Measurements from ENCODE around the gene OR8A1. TPM values are rescaled to one million over a fixed set of nuclear protein-coding genes. Genes with fewer than 3 reads are reported as not detected.
"Not testable (repeated sequence)": the region's sequence is repeated elsewhere in the genome, so short reads cannot be mapped to it uniquely, and the experiment has no call there.

The OR8A1 gene
- total RNA-seq, 6 experiments from 2014 or later: not detected

- H3K9me3 ChIP-seq: no peaks in the 10 kb centered on the region
- intact Hi-C loops (cut with DNase I): no loop called here
- no peak overlapping the region for H3K27ac ChIP-seq
- ATAC-seq (no peak), DNase-seq (no peak)
- 56% methylated on average over 5 of the region's 5 CpGs for WGBS (ENCODE audit: insufficient coverage, low coverage, low lambda C conversion rate, missing lambda C conversion rate)
- TF ChIP-seq POLR2A (IDR thresholded peaks at IDR 0.05) (no peak), CTCF (IDR thresholded peaks at IDR 0.05) (no peak)
- H3K4me1 ChIP-seq: no peaks in the 10 kb centered on the region
- H3K36me3 ChIP-seq: no peaks in the 10 kb centered on the region
- H3K27me3 ChIP-seq: no peaks in the 10 kb centered on the region
- H3K4me3 ChIP-seq: no peak overlapping the region
Measured at GRCh38 chr11:124600621-124601320, 31.0 kb downstream of the OR8A1 start.

GRCh38 chr11:124602193-124602592, 32.4 kb downstream of the OR8A1 start:
- H3K36me3 ChIP-seq: no peaks in the 10 kb centered on the region
- ATAC-seq: no peak
- DNase-seq: no peak
- WGBS (ENCODE audit: insufficient coverage, low coverage, low lambda C conversion rate, missing lambda C conversion rate): 72% methylated on average over 3 of the region's 3 CpGs
- H3K27me3 ChIP-seq: no peaks in the 10 kb centered on the region
- intact Hi-C loops (cut with DNase I): no loop called here
- no peak overlapping the region for H3K27ac ChIP-seq
- TF ChIP-seq POLR2A (IDR thresholded peaks at IDR 0.05): no peak
- no peak overlapping the region for H3K4me3 ChIP-seq
- H3K9me3 ChIP-seq: no peaks in the 10 kb centered on the region
- H3K4me1 ChIP-seq: no peaks in the 10 kb centered on the region

GRCh38 chr11:124602723-124603122, 32.9 kb downstream of the OR8A1 start:
- DNase-seq; H3K36me3 ChIP-seq; H3K4me3 ChIP-seq; intact Hi-C loops (cut with DNase I); H3K27me3 ChIP-seq; H3K9me3 ChIP-seq; ATAC-seq; H3K27ac ChIP-seq; H3K4me1 ChIP-seq: not testable (repeated sequence)
- WGBS (ENCODE audit: insufficient coverage, low coverage, low lambda C conversion rate, missing lambda C conversion rate): 33% methylated on average over 3 of the region's 3 CpGs

- peak; percentile 33 to 68 (median 55) for ATAC-seq
Measured at GRCh38 chr11:124605719-124606118, 35.9 kb downstream of the OR8A1 start.

GRCh38 chr11:124608147-124608546, 38.4 kb downstream of the OR8A1 start:
- DNase-seq (no peak), ATAC-seq (no peak)
- Histone ChIP-seq H3K9me3 (no peaks in the 10 kb centered on the region), H3K4me1 (no peaks in the 10 kb centered on the region), H3K27me3 (no peaks in the 10 kb centered on the region), H3K4me3 (no peak overlapping the region), H3K27ac (no peak overlapping the region), H3K36me3 (no peaks in the 10 kb centered on the region)
- TF ChIP-seq CTCF (IDR thresholded peaks at IDR 0.05) (no peak), POLR2A (IDR thresholded peaks at IDR 0.05) (no peak)
- intact Hi-C loops (cut with DNase I): no loop called here

More at GRCh38 chr11:124605719-124606118, 35.9 kb downstream of the OR8A1 start:
- no peak for DNase-seq
- no peak overlapping the region for H3K4me3 ChIP-seq
- no peaks in the 10 kb centered on the region for H3K9me3 ChIP-seq
- TF ChIP-seq CTCF (IDR thresholded peaks at IDR 0.05) (no peak), POLR2A (IDR thresholded peaks at IDR 0.05) (no peak)
- no peaks in the 10 kb centered on the region for H3K36me3 ChIP-seq
- intact Hi-C loops (cut with DNase I): no loop called here
- WGBS (ENCODE audit: insufficient coverage, low coverage, low lambda C conversion rate, missing lambda C conversion rate): 34% methylated on average over 3 of the region's 3 CpGs
- H3K4me1 ChIP-seq: no peaks in the 10 kb centered on the region
- H3K27ac ChIP-seq: no peak overlapping the region
- H3K27me3 ChIP-seq: no peaks in the 10 kb centered on the region

Data from right lobe of liver (tissue), 6 donors.